ENCODE measurements around the gene MLKL.
"Not testable (repeated sequence)": the region's sequence is repeated elsewhere in the genome, so short reads cannot be mapped to it uniquely, and the experiment has no call there.

The MLKL gene

GRCh38 chr16:74695450-74696422 lies 4.9 kb downstream of the MLKL start:
- DNase-seq = peak; percentile 74

GRCh38 chr16:74691093-74691855 lies 9.4 kb downstream of the MLKL start:
- no peak for DNase-seq

- DNase-seq = no peak
Measured at GRCh38 chr16:74682556-74682955, 18.1 kb downstream of the MLKL start.

GRCh38 chr16:74680681-74681080 lies 20.0 kb downstream of the MLKL start:
- no peak for DNase-seq

GRCh38 chr16:74679983-74680382 lies 20.7 kb downstream of the MLKL start:
- DNase-seq = no peak

- no peak for DNase-seq
Measured at GRCh38 chr16:74677868-74678267, 22.8 kb downstream of the MLKL start.

GRCh38 chr16:74673876-74674275 lies 26.8 kb downstream of the MLKL start:
- DNase-seq = no peak

- not testable (repeated sequence) for DNase-seq
Measured at GRCh38 chr16:74668877-74669276, 31.8 kb downstream of the MLKL start.

GRCh38 chr16:74667255-74667700 lies 33.4 kb downstream of the MLKL start:
- DNase-seq = peak; percentile 46

- DNase-seq = peak; percentile 94
Measured at GRCh38 chr16:74666425-74667254, 34.0 kb downstream of the MLKL start, which contains the start of gene RFWD3. TSS of gene RFWD3 (minus strand) at chr16:74666877. CDS start at chr16:74661449, 5,428 bp downstream.

- DNase-seq = no peak
Measured at GRCh38 chr16:74666010-74666421, 34.6 kb downstream of the MLKL start.

- no peak for DNase-seq
Measured at GRCh38 chr16:74661064-74661463, 39.6 kb downstream of the MLKL start.

GRCh38 chr16:74660383-74660782 lies 40.3 kb downstream of the MLKL start:
- no peak for DNase-seq

- no peak for DNase-seq
Measured at GRCh38 chr16:74659041-74659440, 41.6 kb downstream of the MLKL start.

- DNase-seq = no peak
Measured at GRCh38 chr16:74657870-74658642, 42.6 kb downstream of the MLKL start.

GRCh38 chr16:74654536-74655050 lies 46.1 kb downstream of the MLKL start:
- DNase-seq = no peak

GRCh38 chr16:74652883-74653282 lies 47.8 kb downstream of the MLKL start:
- not testable (repeated sequence) for DNase-seq

GRCh38 chr16:74652249-74652648 lies 48.4 kb downstream of the MLKL start:
- DNase-seq = no peak

GRCh38 chr16:74651841-74652240 lies 48.8 kb downstream of the MLKL start:
- DNase-seq = no peak

GRCh38 chr16:74650966-74651567 lies 49.6 kb downstream of the MLKL start:
- DNase-seq = peak; percentile 15

Data from CD4-positive, alpha-beta T cell treated with Interleukin-17A for 4 hours (primary cell).